Mesendoderm (in vitro differentiated cells): Measurements from ENCODE around the gene PRR36.

Source experiments
- DNase-seq: peaks from one replicate; pipeline ENCODE4 v3.0.0; 2013
- H2AK5ac ChIP-seq: 2 replicates; pipeline ENCODE4 v1.6.1; 2013; ENCODE audit warnings: low read length, inconsistent platforms
- H2BK120ac ChIP-seq: 2 replicates; pipeline ENCODE4 v1.6.1; 2013; ENCODE audit warnings: low read depth, mild to moderate bottlenecking, low read length, moderate library complexity, mixed read lengths
- H2BK15ac ChIP-seq: replicated peaks from 2 replicates; pipeline ENCODE4 v1.6.1; 2013; ENCODE audit warnings: low read depth, mild to moderate bottlenecking, moderate library complexity
- H2BK5ac ChIP-seq: 2 replicates; pipeline ENCODE4 v1.6.1; 2013; ENCODE audit warnings: low read length, inconsistent platforms
- H3K18ac ChIP-seq: 2 replicates; pipeline ENCODE4 v1.6.1; 2013; ENCODE audit warnings: mild to moderate bottlenecking, low read length, mixed read lengths
- H3K23ac ChIP-seq: one replicate; pipeline ENCODE4 v1.6.1; 2013; ENCODE audit warnings: low read length
- H3K27ac ChIP-seq: 2 replicates; pipeline ENCODE4 v1.5.1; 2013; ENCODE audit warnings: low read depth, mild to moderate bottlenecking, inconsistent platforms, low read length, moderate library complexity
- H3K27me3 ChIP-seq: 2 replicates; pipeline ENCODE4 v1.6.1; 2013; ENCODE audit warnings: low read length, control low read depth, mild to moderate bottlenecking, inconsistent platforms; ENCODE audit not compliant: insufficient read depth, poor library complexity
- H3K36me3 ChIP-seq: 2 replicates; pipeline ENCODE4 v1.6.1; 2013; ENCODE audit warnings: low read length, inconsistent platforms; ENCODE audit not compliant: control insufficient read depth, insufficient read depth
- H3K4ac ChIP-seq: one replicate; pipeline ENCODE4 v1.6.1; 2013; ENCODE audit warnings: low read depth, mild to moderate bottlenecking, low read length, moderate library complexity
- H3K4me1 ChIP-seq: 2 replicates; pipeline ENCODE4 v1.6.1; 2013; ENCODE audit warnings: low read depth, low read length, inconsistent platforms; ENCODE audit not compliant: control insufficient read depth
- H3K4me2 ChIP-seq: 2 replicates; pipeline ENCODE4 v1.6.1; 2013; ENCODE audit warnings: low read length
- H3K4me3 ChIP-seq: 2 replicates; pipeline ENCODE4 v1.5.1; 2013; ENCODE audit warnings: mild to moderate bottlenecking, low read length
- H3K56ac ChIP-seq: one replicate; pipeline ENCODE4 v1.6.1; 2013; ENCODE audit warnings: low read length
- H3K79me1 ChIP-seq: 2 replicates; pipeline ENCODE4 v1.6.1; 2013; ENCODE audit warnings: low read length, inconsistent platforms
- H3K79me2 ChIP-seq: 2 replicates; pipeline ENCODE4 v1.6.1; 2013; ENCODE audit warnings: mild to moderate bottlenecking, low read length; ENCODE audit not compliant: control insufficient read depth, insufficient read depth
- H3K9ac ChIP-seq: 2 replicates; pipeline ENCODE4 v1.6.1; 2013; ENCODE audit warnings: low read length, inconsistent platforms
- H4K5ac ChIP-seq: one replicate; pipeline ENCODE4 v1.6.1; 2013; ENCODE audit warnings: low read length
- H4K8ac ChIP-seq: one replicate; pipeline ENCODE4 v1.6.1; 2013; ENCODE audit warnings: low read depth, mild to moderate bottlenecking, control low read depth, low read length, moderate library complexity
- WGBS: extraction: QIAGEN DNeasy Blood & Tissue Kit; methylation state at CpG from one replicate; pipeline ENCODE4 v1.1.7; 2013; ENCODE audit warnings: low lambda C conversion rate, missing lambda C conversion rate; ENCODE audit not compliant: insufficient coverage; ENCODE audit errors: extremely low coverage; 5-methylcytosine and 5-hydroxymethylcytosine counted together

Gene PRR36

GRCh38 chr19:7910321-7911161 is 36.4 kb upstream of the PRR36 start:
- WGBS, result no CpG with 5 or more reads among the region's 54 CpGs
- Histone ChIP-seq H2BK15ac (no peak overlapping the region), H3K79me1 (peaks cover 5% of the 10 kb centered on the region), H3K79me2 (no peaks in the 10 kb centered on the region), H2AK5ac (no peak overlapping the region), H3K27ac (no peak overlapping the region), H3K4me2 (no peak overlapping the region), H3K56ac (no peak overlapping the region), H3K9ac (no peak overlapping the region), H3K18ac (no peak overlapping the region), H2BK5ac (no peak overlapping the region), H3K4me1 (no peaks in the 10 kb centered on the region), H3K4ac (no peak overlapping the region), H3K27me3 (peaks cover 2% of the 10 kb centered on the region), H4K8ac (no peak overlapping the region), H3K36me3 (peaks cover 3% of the 10 kb centered on the region), H4K5ac (no peak overlapping the region), H3K23ac (no peak overlapping the region), H3K4me3 (no peak overlapping the region), H2BK120ac (no peak overlapping the region)
- no peak for DNase-seq

GRCh38 chr19:7909471-7910067 is 35.4 kb upstream of the PRR36 start:
- no peak overlapping the region for H2BK5ac ChIP-seq
- no peak overlapping the region for H3K4me2 ChIP-seq
- no peak overlapping the region for H2AK5ac ChIP-seq
- no peak overlapping the region for H2BK120ac ChIP-seq
- no peak for DNase-seq
- no peak overlapping the region for H3K4ac ChIP-seq
- H3K79me2 ChIP-seq, result peaks cover 7% of the 10 kb centered on the region
- H4K5ac ChIP-seq, result no peak overlapping the region
- no peak overlapping the region for H3K27ac ChIP-seq
- no peaks in the 10 kb centered on the region for H3K27me3 ChIP-seq
- no peak overlapping the region for H2BK15ac ChIP-seq
- no peak overlapping the region for H4K8ac ChIP-seq
- no peak overlapping the region for H3K9ac ChIP-seq
- no peak overlapping the region for H3K23ac ChIP-seq
- peaks cover 2% of the 10 kb centered on the region for H3K4me1 ChIP-seq
- WGBS, result no CpG with 5 or more reads among the region's 21 CpGs
- H3K18ac ChIP-seq, result no peak overlapping the region
- H3K79me1 ChIP-seq, result peaks cover 12% of the 10 kb centered on the region
- peaks cover 3% of the 10 kb centered on the region for H3K36me3 ChIP-seq
- H3K4me3 ChIP-seq, result no peak overlapping the region
- H3K56ac ChIP-seq, result no peak overlapping the region

GRCh38 chr19:7908742-7909461 is 34.7 kb upstream of the PRR36 start:
- no peak overlapping the region for H4K5ac ChIP-seq

GRCh38 chr19:7908078-7908699 is 34.0 kb upstream of the PRR36 start:
- no peak for DNase-seq
- Histone ChIP-seq H2BK5ac (no peak overlapping the region), H2BK120ac (no peak overlapping the region), H2BK15ac (no peak overlapping the region), H3K79me1 (peaks cover 16% of the 10 kb centered on the region), H3K79me2 (peaks cover 11% of the 10 kb centered on the region), H3K4me3 (no peak overlapping the region), H3K4ac (no peak overlapping the region), H3K56ac (no peak overlapping the region), H3K36me3 (peaks cover 3% of the 10 kb centered on the region), H3K9ac (no peak overlapping the region), H3K4me2 (no peak overlapping the region), H3K4me1 (peaks cover 2% of the 10 kb centered on the region), H3K23ac (no peak overlapping the region), H4K5ac (no peak overlapping the region), H3K27me3 (no peaks in the 10 kb centered on the region), H2AK5ac (no peak overlapping the region), H3K27ac (no peak overlapping the region), H3K18ac (no peak overlapping the region), H4K8ac (no peak overlapping the region)
- no CpG with 5 or more reads among the region's 14 CpGs for WGBS

More at GRCh38 chr19:7908742-7909461, 34.7 kb upstream of the PRR36 start:
- no peak overlapping the region for H2BK5ac ChIP-seq
- no peak for DNase-seq
- peaks cover 3% of the 10 kb centered on the region for H3K36me3 ChIP-seq
- H3K18ac ChIP-seq, result no peak overlapping the region
- no peak overlapping the region for H4K8ac ChIP-seq
- H3K56ac ChIP-seq, result no peak overlapping the region
- H3K4me2 ChIP-seq, result no peak overlapping the region
- WGBS, result no CpG with 5 or more reads among the region's 19 CpGs
- no peak overlapping the region for H2BK120ac ChIP-seq
- H3K27ac ChIP-seq, result no peak overlapping the region
- no peaks in the 10 kb centered on the region for H3K27me3 ChIP-seq
- no peak overlapping the region for H3K9ac ChIP-seq
- no peak overlapping the region for H2AK5ac ChIP-seq
- H3K4me3 ChIP-seq, result no peak overlapping the region
- H3K23ac ChIP-seq, result no peak overlapping the region
- H3K4me1 ChIP-seq, result peaks cover 2% of the 10 kb centered on the region
- peaks cover 11% of the 10 kb centered on the region for H3K79me2 ChIP-seq
- H2BK15ac ChIP-seq, result no peak overlapping the region
- no peak overlapping the region for H3K4ac ChIP-seq
- H3K79me1 ChIP-seq, result peaks cover 16% of the 10 kb centered on the region

- H4K5ac ChIP-seq, result no peak overlapping the region
- H3K23ac ChIP-seq, result no peak overlapping the region
- no peaks in the 10 kb centered on the region for H3K27me3 ChIP-seq
- no peak overlapping the region for H4K8ac ChIP-seq
- no peak overlapping the region for H2AK5ac ChIP-seq
- H3K56ac ChIP-seq, result no peak overlapping the region
- no peak overlapping the region for H2BK5ac ChIP-seq
- H3K4me2 ChIP-seq, result no peak overlapping the region
- DNase-seq, result no peak
- no peak overlapping the region for H3K9ac ChIP-seq
- H3K4me1 ChIP-seq, result peaks cover 6% of the 10 kb centered on the region
- WGBS, result no CpG with 5 or more reads among the region's 11 CpGs
- no peak overlapping the region for H3K18ac ChIP-seq
- no peak overlapping the region for H3K27ac ChIP-seq
- H3K79me1 ChIP-seq, result peaks cover 16% of the 10 kb centered on the region
- peaks cover 11% of the 10 kb centered on the region for H3K79me2 ChIP-seq
- no peak overlapping the region for H2BK15ac ChIP-seq
- H3K4ac ChIP-seq, result no peak overlapping the region
- no peak overlapping the region for H2BK120ac ChIP-seq
- H3K36me3 ChIP-seq, result peaks cover 2% of the 10 kb centered on the region
- no peak overlapping the region for H3K4me3 ChIP-seq
Measured at GRCh38 chr19:7907544-7907943, 33.4 kb upstream of the PRR36 start.
